ENCODE results near the gene CHAMP1.

- no peak for TF ChIP-seq POLR2AphosphoS5 (IDR thresholded peaks at IDR 0.05; ENCODE audit: low read depth, low read length)
- TF ChIP-seq REST (IDR thresholded peaks at IDR 0.05; ENCODE audit: insufficient read depth in 1 of 2, low read depth in 2 of 2, low read length in 2 of 2): no peak
Measured at GRCh38 chr13:114279146-114279545, 35.2 kb upstream of the CHAMP1 start.
